Panc1 (cell line): ENCODE data around the gene HYCC2. TPM values are rescaled to one million over a fixed set of nuclear protein-coding genes. Genes with fewer than 3 reads are reported as not detected.
A peak's percentile ranks its signal among the peaks of the same experiment; 100 is the strongest.

ENCODE experiments used
- ATAC-seq: fragments of 200-7000 bp; cut with Tn5 transposase; 2 replicates; pipeline ENCODE4 v1.9.1; 2020; ENCODE audit warnings: mild to moderate bottlenecking, moderate library complexity
- Bru-seq: library from RNA; stranded (reverse); fragments of 400-500 nt; gene quantifications from one replicate; lab custom pipeline; 2021; lab: Mats Ljungman, UMichigan
- BruChase-seq, 2 experiments: library from RNA; stranded (reverse); fragments of 400-500 nt; gene quantifications; one replicate each; lab custom pipeline; 2021; lab: Mats Ljungman, UMichigan
- BruUV-seq: library from RNA; stranded (reverse); fragments of 400-500 nt; replicated peaks from 2 replicates; lab custom pipeline; 2021; lab: Mats Ljungman, UMichigan
- CTCF ChIA-PET: fragments of 300-600 bp; sonication (Branson Sonifier 250); formaldehyde crosslinking; loops from one replicate; lab custom pipeline; 2022; ENCODE audit warnings: antibody characterized with exemption; lab: Charles Lee
- POLR2A ChIA-PET: fragments of 300-600 bp; sonication (Branson Sonifier 250); formaldehyde crosslinking; loops from one replicate; lab custom pipeline; 2022; ENCODE audit warnings: antibody characterized with exemption; lab: Charles Lee
- DNase-seq: peaks from one replicate; pipeline ENCODE4 v3.0.0-alpha.2; 2010; ENCODE audit warnings: low read depth, low spot score
- H3K27ac ChIP-seq: 2 replicates; pipeline ENCODE4 v1.5.1; 2011; ENCODE audit warnings: mild to moderate bottlenecking, low read length, inconsistent platforms
- H3K27me3 ChIP-seq: fragments of 200-500 bp; sonication (Bioruptor generic); 2 replicates; pipeline ENCODE4 v1.6.0; 2014; ENCODE audit warnings: low read length, inconsistent platforms; ENCODE audit not compliant: control insufficient read depth, insufficient read depth
- H3K36me3 ChIP-seq: fragments of 200-500 bp; sonication (Bioruptor generic); 2 replicates; pipeline ENCODE4 v1.5.1; 2014; ENCODE audit warnings: inconsistent platforms, mild to moderate bottlenecking, low read length, moderate library complexity; ENCODE audit not compliant: control insufficient read depth, insufficient read depth
- H3K4me1 ChIP-seq: 2 replicates; pipeline ENCODE4 v1.5.1; 2011; ENCODE audit warnings: inconsistent platforms, mild to moderate bottlenecking, low read length, moderate library complexity; ENCODE audit not compliant: control insufficient read depth, insufficient read depth
- H3K4me3 ChIP-seq, 2 experiments: 2 replicates each; pipeline ENCODE4 v1.5.1; 2011 to 2012; ENCODE audit warnings: low read depth in 2 of 2, low read length in 2 of 2, mild to moderate bottlenecking in 2 of 2, inconsistent platforms in 1 of 2, moderate library complexity in 1 of 2
- H3K9me3 ChIP-seq: fragments of 200-500 bp; sonication (Bioruptor generic); 2 replicates; pipeline ENCODE4 v1.5.1; 2014; ENCODE audit warnings: low read depth, mild to moderate bottlenecking, inconsistent platforms, low read length, moderate library complexity; ENCODE audit not compliant: control insufficient read depth, insufficient read depth
- POLR2AphosphoS5 ChIP-seq: IDR thresholded peaks from 2 replicates; pipeline ENCODE4 v1.6.1; 2012; ENCODE audit warnings: mild to moderate bottlenecking, low read depth, low read length, moderate library complexity
- SIN3A ChIP-seq: IDR thresholded peaks from 2 replicates; pipeline ENCODE4 v1.6.1; 2012; ENCODE audit warnings: low read depth, mild to moderate bottlenecking, low read length, moderate library complexity, borderline replicate concordance; ENCODE audit not compliant: insufficient read depth
- TCF7L2 ChIP-seq: IDR thresholded peaks from 2 replicates; pipeline ENCODE4 v1.6.1; 2011; ENCODE audit warnings: mild to moderate bottlenecking, low read depth, low read length, inconsistent platforms
- in situ Hi-C: cut with HindIII; loops from 2 replicates; pipeline ENCODE4 v1.10.0; 2016; ENCODE audit warnings: low sequenced_read_pairs, low pct_unique_long_range_greater_than_20kb
- intact Hi-C: fragments of 100-400 bp; cut with micrococcal nuclease; formaldehyde crosslinking; loops from one replicate; pipeline ENCODE4 v1.10.0; 2022; ENCODE audit not compliant: unreplicated experiment
- long read RNA-seq: library from polyadenylated mRNA; unstranded; transcript quantifications from one replicate; pipeline ENCODE4 v2.0.0, GENCODE V29; 2021; ENCODE audit not compliant: unreplicated experiment
- polyA plus RNA-seq: library from polyadenylated mRNA; unstranded; fragments of >200 nt; gene quantifications from one replicate; pipeline ENCODE4 v1.2.1, GENCODE V29; 2012; ENCODE audit warnings: missing spikeins; ENCODE audit not compliant: insufficient read length
- total RNA-seq: library from RNA; stranded (reverse); gene quantifications from one replicate; pipeline ENCODE4 v1.2.1, GENCODE V29; 2021; ENCODE audit not compliant: unreplicated experiment
- TF ChIP-seq, protein P1 (sequence below): fragments of 450-650 bp; IDR thresholded peaks from 2 replicates; pipeline ENCODE4 v1.5.1; 2017; ENCODE audit warnings: mild to moderate bottlenecking
- TF ChIP-seq, protein P2 (sequence below), 2 experiments: IDR thresholded peaks; 2 replicates each; pipeline ENCODE4 v1.6.1; 2011 to 2012; ENCODE audit warnings: low read depth in 2 of 2, control low read depth in 1 of 2, low read length in 1 of 2, mild to moderate bottlenecking in 1 of 2, moderate library complexity in 1 of 2; ENCODE audit not compliant: insufficient read depth in 1 of 2

The HYCC2 gene
- total RNA-seq (12.0 TPM), Bru-seq, nascent RNA (percentile 65 among the genes with signal in this experiment), BruChase-seq, experiment 1, labeled RNA remaining after a 2-hour chase (percentile 68 among the genes with signal in this experiment), BruChase-seq, experiment 2, labeled RNA remaining after a 6-hour chase (percentile 60 among the genes with signal in this experiment)
- 1.9 TPM for polyA plus RNA-seq
- long read RNA-seq, full-length matches to known transcripts = 5 of 19 reads
- long read RNA-seq, partial matches to known transcripts = 2 of 19 reads
- long read RNA-seq, other reads (novel, unspliced or antisense) = 12 of 19 reads

DNA sequence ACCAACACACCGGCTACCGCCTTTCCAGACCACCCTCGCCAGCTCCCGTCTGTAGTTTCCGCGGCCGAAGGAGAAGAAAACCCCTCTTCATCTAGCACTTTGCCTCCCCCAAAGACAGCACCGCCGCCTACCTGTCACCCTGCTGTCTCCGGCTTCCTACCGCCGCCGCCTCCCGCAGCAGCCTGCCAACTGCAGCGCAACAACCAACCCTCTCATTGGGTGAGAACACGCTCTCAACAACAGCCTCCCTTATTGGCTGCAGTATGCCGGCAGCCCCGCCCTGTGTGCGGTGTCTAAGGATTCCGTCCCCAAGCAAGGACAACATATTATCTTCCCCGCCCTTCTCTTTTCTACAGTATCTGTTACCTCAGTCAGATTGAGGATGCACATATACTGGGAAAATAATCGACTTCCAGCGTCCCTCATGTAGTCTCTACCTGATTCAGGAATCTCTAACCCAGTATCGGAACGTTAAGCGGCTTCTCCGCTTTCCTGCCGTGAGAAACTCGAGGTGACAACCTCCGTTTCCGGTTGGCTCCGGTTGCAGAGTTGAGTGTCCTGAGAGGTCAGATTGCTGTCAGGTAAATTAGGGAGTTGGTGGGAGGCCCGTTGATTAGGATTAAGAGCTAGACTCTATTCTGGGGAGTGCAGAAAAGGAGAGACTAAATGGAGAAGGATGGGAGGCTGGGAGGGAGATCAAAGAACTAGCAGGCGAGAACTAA lies at the start of gene HYCC2, which contains the start of gene NDUFB3:
HYCC2 (minus strand) TSS at position 193 of the 722 bp plus-strand sequence. CDS start 47,662 bp downstream, outside the sequence.
NDUFB3 (plus strand) TSS at position 523 of the 722 bp plus-strand sequence. CDS start 6,882 bp downstream, outside the sequence.
- H3K9me3 ChIP-seq = no peaks in the 10 kb centered on the region
- in situ Hi-C loops = no loop called here
- ChIA-PET POLR2A (interaction anchor here (0.6 kb wide), 1 partner anchor 165 kb away, joined by 4 read pairs; no protein-coding TSS in a partner anchor), CTCF (interaction anchor here (1.1 kb wide), 1 partner anchor 87 kb away, joined by 3 read pairs; no protein-coding TSS in a partner anchor)
- intact Hi-C loops = no loop called here
- peak; percentile 99 for ATAC-seq
- TF ChIP-seq TCF7L2 = peak; percentile 65; the same call in 1 of the 2 replicates
- TF ChIP-seq POLR2AphosphoS5 = peak; percentile 75
- peak; percentile 97 for TF ChIP-seq SIN3A
- TF ChIP-seq, protein P1, sequence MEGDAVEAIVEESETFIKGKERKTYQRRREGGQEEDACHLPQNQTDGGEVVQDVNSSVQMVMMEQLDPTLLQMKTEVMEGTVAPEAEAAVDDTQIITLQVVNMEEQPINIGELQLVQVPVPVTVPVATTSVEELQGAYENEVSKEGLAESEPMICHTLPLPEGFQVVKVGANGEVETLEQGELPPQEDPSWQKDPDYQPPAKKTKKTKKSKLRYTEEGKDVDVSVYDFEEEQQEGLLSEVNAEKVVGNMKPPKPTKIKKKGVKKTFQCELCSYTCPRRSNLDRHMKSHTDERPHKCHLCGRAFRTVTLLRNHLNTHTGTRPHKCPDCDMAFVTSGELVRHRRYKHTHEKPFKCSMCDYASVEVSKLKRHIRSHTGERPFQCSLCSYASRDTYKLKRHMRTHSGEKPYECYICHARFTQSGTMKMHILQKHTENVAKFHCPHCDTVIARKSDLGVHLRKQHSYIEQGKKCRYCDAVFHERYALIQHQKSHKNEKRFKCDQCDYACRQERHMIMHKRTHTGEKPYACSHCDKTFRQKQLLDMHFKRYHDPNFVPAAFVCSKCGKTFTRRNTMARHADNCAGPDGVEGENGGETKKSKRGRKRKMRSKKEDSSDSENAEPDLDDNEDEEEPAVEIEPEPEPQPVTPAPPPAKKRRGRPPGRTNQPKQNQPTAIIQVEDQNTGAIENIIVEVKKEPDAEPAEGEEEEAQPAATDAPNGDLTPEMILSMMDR = no peak
- peak within 1 kb of the TSS; percentile 94 for H3K27ac ChIP-seq
- peak within 1 kb of the TSS; percentile 92 to 99 for H3K4me3 ChIP-seq
- DNase-seq = peak; percentile 84
- no peaks in the 10 kb centered on the region for H3K36me3 ChIP-seq
- H3K27me3 ChIP-seq = no peaks in the 10 kb centered on the region
- BruUV-seq = no TSS peak
- H3K4me1 ChIP-seq = peaks cover 22% of the 10 kb centered on the region

DNA sequence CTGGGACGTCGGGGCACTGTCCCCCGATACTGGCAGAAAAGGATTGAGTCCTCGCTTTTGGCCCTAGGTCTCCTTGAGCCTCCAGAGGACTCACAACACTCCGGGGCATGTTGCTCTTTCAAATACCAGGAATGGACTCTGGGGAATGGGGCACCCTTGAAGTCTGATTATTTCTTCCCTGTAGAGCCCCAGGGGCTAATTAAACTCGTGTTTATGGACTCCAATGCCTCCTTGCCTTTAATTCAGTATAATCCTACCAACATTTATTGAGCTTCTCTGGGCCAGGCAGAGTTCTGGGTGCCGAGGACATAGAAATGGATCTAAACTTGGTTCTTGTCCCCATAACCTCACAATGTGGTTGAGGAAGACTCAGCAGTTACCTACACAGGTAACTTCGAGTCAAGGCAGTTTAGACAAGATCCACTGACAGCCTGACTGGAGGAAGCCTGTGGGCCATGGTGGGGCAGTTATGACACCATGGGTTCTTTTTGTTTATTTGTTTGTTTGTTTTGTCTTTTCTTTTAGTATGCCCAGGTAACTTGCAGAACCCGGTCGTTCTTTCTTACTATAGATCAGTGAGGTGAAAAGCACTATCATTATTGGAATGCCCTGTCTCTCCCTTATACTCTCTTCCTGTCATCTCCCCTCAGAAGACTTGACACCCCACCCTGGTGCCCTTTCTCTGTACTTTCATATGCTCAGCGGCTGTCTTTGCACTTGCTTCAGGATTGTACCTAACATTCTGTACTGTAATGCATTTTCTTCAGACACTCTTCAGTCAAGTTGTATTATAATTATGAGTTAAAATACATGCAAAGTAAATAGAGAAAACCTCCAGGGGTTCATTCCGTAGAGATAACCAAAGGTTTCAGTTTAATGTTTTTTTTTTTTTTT lies 47.7 kb upstream of the HYCC2 start:
- no TSS peak for BruUV-seq
- ChIA-PET POLR2A (no interaction called here), CTCF (interaction anchor here (0.7 kb wide), 1 partner anchor 52 kb away, joined by 3 read pairs; no protein-coding TSS in a partner anchor)
- no peaks in the 10 kb centered on the region for H3K9me3 ChIP-seq
- peak overlapping the region; percentile 100 for H3K27ac ChIP-seq
- ATAC-seq (peak; percentile 49), DNase-seq (no peak)
- peaks cover 57% of the 10 kb centered on the region for H3K4me1 ChIP-seq
- TF ChIP-seq, protein P2, sequence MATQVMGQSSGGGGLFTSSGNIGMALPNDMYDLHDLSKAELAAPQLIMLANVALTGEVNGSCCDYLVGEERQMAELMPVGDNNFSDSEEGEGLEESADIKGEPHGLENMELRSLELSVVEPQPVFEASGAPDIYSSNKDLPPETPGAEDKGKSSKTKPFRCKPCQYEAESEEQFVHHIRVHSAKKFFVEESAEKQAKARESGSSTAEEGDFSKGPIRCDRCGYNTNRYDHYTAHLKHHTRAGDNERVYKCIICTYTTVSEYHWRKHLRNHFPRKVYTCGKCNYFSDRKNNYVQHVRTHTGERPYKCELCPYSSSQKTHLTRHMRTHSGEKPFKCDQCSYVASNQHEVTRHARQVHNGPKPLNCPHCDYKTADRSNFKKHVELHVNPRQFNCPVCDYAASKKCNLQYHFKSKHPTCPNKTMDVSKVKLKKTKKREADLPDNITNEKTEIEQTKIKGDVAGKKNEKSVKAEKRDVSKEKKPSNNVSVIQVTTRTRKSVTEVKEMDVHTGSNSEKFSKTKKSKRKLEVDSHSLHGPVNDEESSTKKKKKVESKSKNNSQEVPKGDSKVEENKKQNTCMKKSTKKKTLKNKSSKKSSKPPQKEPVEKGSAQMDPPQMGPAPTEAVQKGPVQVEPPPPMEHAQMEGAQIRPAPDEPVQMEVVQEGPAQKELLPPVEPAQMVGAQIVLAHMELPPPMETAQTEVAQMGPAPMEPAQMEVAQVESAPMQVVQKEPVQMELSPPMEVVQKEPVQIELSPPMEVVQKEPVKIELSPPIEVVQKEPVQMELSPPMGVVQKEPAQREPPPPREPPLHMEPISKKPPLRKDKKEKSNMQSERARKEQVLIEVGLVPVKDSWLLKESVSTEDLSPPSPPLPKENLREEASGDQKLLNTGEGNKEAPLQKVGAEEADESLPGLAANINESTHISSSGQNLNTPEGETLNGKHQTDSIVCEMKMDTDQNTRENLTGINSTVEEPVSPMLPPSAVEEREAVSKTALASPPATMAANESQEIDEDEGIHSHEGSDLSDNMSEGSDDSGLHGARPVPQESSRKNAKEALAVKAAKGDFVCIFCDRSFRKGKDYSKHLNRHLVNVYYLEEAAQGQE (IDR thresholded peaks at IDR 0.05; ENCODE audit: insufficient read depth in 1 of 2, low read depth in 2 of 2, low read length in 1 of 2) = no peak
- TF ChIP-seq TCF7L2 = peak; percentile 42; the same call in 1 of the 2 replicates
- no peaks in the 10 kb centered on the region for H3K27me3 ChIP-seq
- intact Hi-C loops = no loop called here
- in situ Hi-C loops = no loop called here
- no peaks in the 10 kb centered on the region for H3K36me3 ChIP-seq
- peak overlapping the region; percentile 67 to 84 for H3K4me3 ChIP-seq
